ENCODE results near the gene POLR1A. TPM values are rescaled to one million over a fixed set of nuclear protein-coding genes. Genes with fewer than 3 reads are reported as not detected.
A peak's percentile ranks its signal among the peaks of the same experiment; 100 is the strongest.

Gene POLR1A
- total RNA-seq, 5 donors from 2014 or later (not counting 1 experiment from before 2014, with no cell fraction given), result 22.0 to 28.7 (median 25.7) TPM

GRCh38 chr2:86003104-86003503 is 102.6 kb downstream of the POLR1A start:
- POLR2A ChIA-PET, result no interaction called here
- no peak overlapping the region for H3K4me3 Mint-ChIP-seq

GRCh38 chr2:86002375-86002774 is 103.3 kb downstream of the POLR1A start:
- Histone ChIP-seq H3K27ac (ENCODE audit: low read length) (no peak overlapping the region), H3K36me3 (ENCODE audit: control insufficient read depth in 2 of 2, extremely low read depth in 1 of 2, insufficient read depth in 1 of 2, low read length in 1 of 2) (no peaks in the 10 kb centered on the region), H3K4me1 (ENCODE audit: control insufficient read depth in 1 of 2, extremely low read depth in 1 of 2, insufficient read depth in 2 of 2, low read length in 2 of 2) (peaks cover 27 to 38% of the 10 kb centered on the region in 2 experiments), H3K9me3 (no peaks in the 10 kb centered on the region), H3K4me3 (ENCODE audit: control insufficient read depth in 1 of 2, extremely low read depth in 1 of 2, low read length in 1 of 2) (no peak overlapping the region), H3K27me3 (replicated peaks in 1 of 2; ENCODE audit: control insufficient read depth in 2 of 2, extremely low read depth in 1 of 2, insufficient read depth in 2 of 2, low read length in 1 of 2) (no peaks in the 10 kb centered on the region)
- no peaks in the 10 kb centered on the region for H3K36me3 Mint-ChIP-seq
- ATAC-seq (replicated peaks in 1 of 4) (no peak), DNase-seq (no peak)
- WGBS (ENCODE audit: insufficient coverage), result 100% methylated on average over 2 of the region's 4 CpGs
- H3K9me3 Mint-ChIP-seq, result peaks cover 0 to 11% (median 9%) of the 10 kb centered on the region in 3 donors
- no peaks in the 10 kb centered on the region for H3K27me3 Mint-ChIP-seq
- no peak overlapping the region for H3K27ac Mint-ChIP-seq
- ChIA-PET CTCF (interaction anchor here in 1 of 2 donors (0.6 kb wide), 1 partner anchor 280 kb away, joined by 3 read pairs; no protein-coding TSS in a partner anchor), POLR2A (no interaction called here)
- peaks cover 34 to 42% (median 35%) of the 10 kb centered on the region in 3 donors for H3K4me1 Mint-ChIP-seq
- H3K4me3 Mint-ChIP-seq, result no peak overlapping the region

More at GRCh38 chr2:86003104-86003503, 102.6 kb downstream of the POLR1A start:
- H3K36me3 Mint-ChIP-seq, result no peaks in the 10 kb centered on the region
- no peaks in the 10 kb centered on the region for H3K27me3 Mint-ChIP-seq
- DNase-seq (no peak), ATAC-seq (replicated peaks in 1 of 4) (no peak)
- H3K4me3 ChIP-seq (ENCODE audit: control insufficient read depth in 1 of 2, extremely low read depth in 1 of 2, low read length in 1 of 2), result no peak overlapping the region
- no peak overlapping the region for H3K27ac ChIP-seq (ENCODE audit: low read length)
- no peaks in the 10 kb centered on the region for H3K27me3 ChIP-seq (replicated peaks in 1 of 2; ENCODE audit: control insufficient read depth in 2 of 2, extremely low read depth in 1 of 2, insufficient read depth in 2 of 2, low read length in 1 of 2)
- no peaks in the 10 kb centered on the region for H3K36me3 ChIP-seq (ENCODE audit: control insufficient read depth in 2 of 2, extremely low read depth in 1 of 2, insufficient read depth in 1 of 2, low read length in 1 of 2)
- H3K4me1 ChIP-seq (ENCODE audit: control insufficient read depth in 1 of 2, extremely low read depth in 1 of 2, insufficient read depth in 2 of 2, low read length in 2 of 2), result peaks cover 24 to 31% of the 10 kb centered on the region in 2 experiments
- H3K27ac Mint-ChIP-seq, result no peak overlapping the region
- H3K9me3 Mint-ChIP-seq, result peaks cover 0 to 11% (median 9%) of the 10 kb centered on the region in 3 donors
- WGBS (ENCODE audit: insufficient coverage), result no CpG with 5 or more reads among the region's 1 CpG
- no peaks in the 10 kb centered on the region for H3K9me3 ChIP-seq
- CTCF ChIA-PET, result interaction anchor here in 1 of 2 donors (0.6 kb wide), 1 partner anchor 280 kb away, joined by 3 read pairs; no protein-coding TSS in a partner anchor
- H3K4me1 Mint-ChIP-seq, result peaks cover 28 to 35% (median 29%) of the 10 kb centered on the region in 3 donors

GRCh38 chr2:86001326-86001725 is 104.4 kb downstream of the POLR1A start:
- Histone ChIP-seq H3K9me3 (no peaks in the 10 kb centered on the region), H3K36me3 (ENCODE audit: control insufficient read depth in 2 of 2, extremely low read depth in 1 of 2, insufficient read depth in 1 of 2, low read length in 1 of 2) (no peaks in the 10 kb centered on the region), H3K27ac (ENCODE audit: low read length) (no peak overlapping the region), H3K4me1 (ENCODE audit: control insufficient read depth in 1 of 2, extremely low read depth in 1 of 2, insufficient read depth in 2 of 2, low read length in 2 of 2) (peaks cover 27 to 49% of the 10 kb centered on the region in 2 experiments), H3K4me3 (ENCODE audit: control insufficient read depth in 1 of 2, extremely low read depth in 1 of 2, low read length in 1 of 2) (no peak overlapping the region), H3K27me3 (replicated peaks in 1 of 2; ENCODE audit: control insufficient read depth in 2 of 2, extremely low read depth in 1 of 2, insufficient read depth in 2 of 2, low read length in 1 of 2) (no peaks in the 10 kb centered on the region)
- H3K36me3 Mint-ChIP-seq, result no peaks in the 10 kb centered on the region
- ChIA-PET POLR2A (no interaction called here), CTCF (no interaction called here)
- peaks cover 35 to 52% (median 42%) of the 10 kb centered on the region in 3 donors for H3K4me1 Mint-ChIP-seq
- ATAC-seq (replicated peaks in 1 of 4) (no peak), DNase-seq (no peak)
- 83% methylated on average over 1 of the region's 1 CpG for WGBS (ENCODE audit: insufficient coverage)
- H3K9me3 Mint-ChIP-seq, result peaks cover 0 to 8% (median 3%) of the 10 kb centered on the region in 3 donors
- H3K4me3 Mint-ChIP-seq, result peak overlapping the region in 1 of 3 donors; percentile 42
- H3K27me3 Mint-ChIP-seq, result no peaks in the 10 kb centered on the region
- no peak overlapping the region for H3K27ac Mint-ChIP-seq

- ATAC-seq (replicated peaks in 1 of 4) (no peak), DNase-seq (peak in 1 of 35 experiments; percentile 16)
- H3K36me3 Mint-ChIP-seq, result no peaks in the 10 kb centered on the region
- Histone ChIP-seq H3K4me1 (ENCODE audit: control insufficient read depth in 1 of 2, extremely low read depth in 1 of 2, insufficient read depth in 2 of 2, low read length in 2 of 2) (peaks cover 27 to 53% of the 10 kb centered on the region in 2 experiments), H3K9me3 (no peaks in the 10 kb centered on the region), H3K27ac (ENCODE audit: low read length) (no peak overlapping the region), H3K4me3 (ENCODE audit: control insufficient read depth in 1 of 2, extremely low read depth in 1 of 2, low read length in 1 of 2) (peak overlapping the region in 1 of 2 donors; percentile 11), H3K36me3 (ENCODE audit: control insufficient read depth in 2 of 2, extremely low read depth in 1 of 2, insufficient read depth in 1 of 2, low read length in 1 of 2) (no peaks in the 10 kb centered on the region), H3K27me3 (replicated peaks in 1 of 2; ENCODE audit: control insufficient read depth in 2 of 2, extremely low read depth in 1 of 2, insufficient read depth in 2 of 2, low read length in 1 of 2) (no peaks in the 10 kb centered on the region)
- peaks cover 35 to 52% (median 42%) of the 10 kb centered on the region in 3 donors for H3K4me1 Mint-ChIP-seq
- POLR2A ChIA-PET, result no interaction called here
- WGBS (ENCODE audit: insufficient coverage), result no CpG with 5 or more reads among the region's 2 CpGs
- peaks cover 0 to 8% (median 3%) of the 10 kb centered on the region in 3 donors for H3K9me3 Mint-ChIP-seq
- CTCF ChIA-PET, result interaction anchor here in 1 of 2 donors (0.7 kb wide), 1 partner anchor 79 kb away, joined by 3 read pairs; no protein-coding TSS in a partner anchor
- no peaks in the 10 kb centered on the region for H3K27me3 Mint-ChIP-seq
- peak overlapping the region in 1 of 3 donors; percentile 42 for H3K4me3 Mint-ChIP-seq
- peak overlapping the region; percentile 62 to 73 for H3K27ac Mint-ChIP-seq
These were observed 104.8 kb downstream of the POLR1A start for GRCh38 chr2:86000938-86001312.

GRCh38 chr2:86000131-86000937 is 105.4 kb downstream of the POLR1A start:
- WGBS (ENCODE audit: insufficient coverage), result 93% methylated on average over 6 of the region's 10 CpGs
- CTCF ChIA-PET, result interaction anchor here in 1 of 2 donors (0.7 kb wide), 1 partner anchor 78 kb away, joined by 3 read pairs; no protein-coding TSS in a partner anchor
- no peak for DNase-seq
- no peak for ATAC-seq (replicated peaks in 1 of 4)
- H3K9me3 Mint-ChIP-seq, result peaks cover 0 to 8% (median 3%) of the 10 kb centered on the region in 3 donors
- H3K36me3 ChIP-seq (ENCODE audit: control insufficient read depth in 2 of 2, extremely low read depth in 1 of 2, insufficient read depth in 1 of 2, low read length in 1 of 2), result no peaks in the 10 kb centered on the region
- H3K4me3 ChIP-seq (ENCODE audit: control insufficient read depth in 1 of 2, extremely low read depth in 1 of 2, low read length in 1 of 2), result no peak overlapping the region
- H3K9me3 ChIP-seq, result no peaks in the 10 kb centered on the region
- no peaks in the 10 kb centered on the region for H3K27me3 Mint-ChIP-seq
- H3K4me1 ChIP-seq (ENCODE audit: control insufficient read depth in 1 of 2, extremely low read depth in 1 of 2, insufficient read depth in 2 of 2, low read length in 2 of 2), result peaks cover 27 to 59% of the 10 kb centered on the region in 2 experiments
- H3K27ac Mint-ChIP-seq, result peak overlapping the region; percentile 92 to 96
- H3K27ac ChIP-seq (ENCODE audit: low read length), result no peak overlapping the region
- POLR2A ChIA-PET, result no interaction called here
- H3K4me1 Mint-ChIP-seq, result peaks cover 35 to 58% (median 43%) of the 10 kb centered on the region in 3 donors
- H3K36me3 Mint-ChIP-seq, result no peaks in the 10 kb centered on the region
- peak overlapping the region in 1 of 3 donors; percentile 42 for H3K4me3 Mint-ChIP-seq
- H3K27me3 ChIP-seq (replicated peaks in 1 of 2; ENCODE audit: control insufficient read depth in 2 of 2, extremely low read depth in 1 of 2, insufficient read depth in 2 of 2, low read length in 1 of 2), result no peaks in the 10 kb centered on the region

GRCh38 chr2:85999061-85999831 is 106.4 kb downstream of the POLR1A start:
- ChIA-PET POLR2A (interaction anchor here in 1 of 2 donors (0.6 kb wide), 2 partner anchors 177 to 529 kb away, joined by 3 to 10 read pairs; no protein-coding TSS in a partner anchor), CTCF (interaction anchor here in 1 of 2 donors (0.6 kb wide), 1 partner anchor 184 kb away, joined by 4 read pairs; no protein-coding TSS in a partner anchor)
- DNase-seq (peak; percentile 6 to 61 (median 33)), ATAC-seq (replicated peaks in 1 of 4) (peak; percentile 77 to 97 (median 90))
- Histone ChIP-seq H3K27ac (ENCODE audit: low read length) (peak overlapping the region; percentile 71), H3K4me1 (ENCODE audit: control insufficient read depth in 1 of 2, extremely low read depth in 1 of 2, insufficient read depth in 2 of 2, low read length in 2 of 2) (peaks cover 32 to 70% of the 10 kb centered on the region in 2 experiments), H3K27me3 (replicated peaks in 1 of 2; ENCODE audit: control insufficient read depth in 2 of 2, extremely low read depth in 1 of 2, insufficient read depth in 2 of 2, low read length in 1 of 2) (no peaks in the 10 kb centered on the region), H3K36me3 (ENCODE audit: control insufficient read depth in 2 of 2, extremely low read depth in 1 of 2, insufficient read depth in 1 of 2, low read length in 1 of 2) (no peaks in the 10 kb centered on the region), H3K4me3 (ENCODE audit: control insufficient read depth in 1 of 2, extremely low read depth in 1 of 2, low read length in 1 of 2) (no peak overlapping the region), H3K9me3 (no peaks in the 10 kb centered on the region)
- 7% methylated on average over 5 of the region's 8 CpGs for WGBS (ENCODE audit: insufficient coverage)
- Mint-ChIP-seq H3K27me3 (no peaks in the 10 kb centered on the region), H3K36me3 (no peaks in the 10 kb centered on the region), H3K4me1 (peaks cover 44 to 69% (median 53%) of the 10 kb centered on the region in 3 donors), H3K9me3 (peaks cover 0 to 3% (median 3%) of the 10 kb centered on the region in 3 donors), H3K4me3 (peak overlapping the region; percentile 36 to 53 (median 42)), H3K27ac (peak overlapping the region; percentile 92 to 96)

Measured in T-cell (primary cell).